H9 (cell line): ENCODE measurements around the gene DNAJA4. TPM values are rescaled to one million over a fixed set of nuclear protein-coding genes. Genes with fewer than 3 reads are reported as not detected.

Source experiments
- DNase-seq: peaks from one replicate; pipeline ENCODE4 v3.0.0-alpha.2; 2017
- H2AFZ ChIP-seq: one replicate; pipeline ENCODE4 v1.6.1; 2013; ENCODE audit warnings: mild to moderate bottlenecking, low read length, control low read depth, moderate library complexity
- H2AK5ac ChIP-seq: 2 replicates; pipeline ENCODE4 v1.6.1; 2013; ENCODE audit warnings: low read length, control low read depth, mixed read lengths; ENCODE audit not compliant: insufficient read length
- H2BK120ac ChIP-seq: one replicate; pipeline ENCODE4 v1.6.1; 2013; ENCODE audit warnings: low read depth, mild to moderate bottlenecking, low read length, control low read depth, inconsistent platforms; ENCODE audit not compliant: poor library complexity, severe bottlenecking
- H2BK12ac ChIP-seq: 2 replicates; pipeline ENCODE4 v1.6.1; 2013; ENCODE audit warnings: low read length, control low read depth, mixed read lengths, low read depth; ENCODE audit not compliant: insufficient read length
- H2BK15ac ChIP-seq: 2 replicates; pipeline ENCODE4 v1.6.1; 2013; ENCODE audit warnings: low read depth, low read length, control low read depth
- H2BK20ac ChIP-seq: one replicate; pipeline ENCODE4 v1.6.1; 2013; ENCODE audit warnings: low read depth, mild to moderate bottlenecking, low read length, control low read depth, inconsistent platforms; ENCODE audit not compliant: poor library complexity, severe bottlenecking
- H2BK5ac ChIP-seq: 2 replicates; pipeline ENCODE4 v1.6.1; 2013; ENCODE audit warnings: low read length, control low read depth, mixed read lengths; ENCODE audit not compliant: insufficient read length
- H3K14ac ChIP-seq: 2 replicates; pipeline ENCODE4 v1.6.1; 2013; ENCODE audit warnings: low read length, control low read depth; ENCODE audit not compliant: insufficient read depth
- H3K18ac ChIP-seq: 2 replicates; pipeline ENCODE4 v1.6.1; 2013; ENCODE audit warnings: low read depth, mild to moderate bottlenecking, mixed read lengths, low read length, control low read depth; ENCODE audit not compliant: insufficient read length
- H3K23ac ChIP-seq: 2 replicates; pipeline ENCODE4 v1.6.1; 2013; ENCODE audit warnings: low read length, control low read depth, mixed read lengths, low read depth; ENCODE audit not compliant: insufficient read length
- H3K23me2 ChIP-seq: 2 replicates; pipeline ENCODE4 v1.6.1; 2013; ENCODE audit warnings: low read depth, mild to moderate bottlenecking, mixed read lengths, low read length, control low read depth; ENCODE audit not compliant: insufficient read length, poor library complexity, severe bottlenecking
- H3K27ac ChIP-seq: 2 replicates; pipeline ENCODE4 v1.5.1; 2013; ENCODE audit warnings: low read length, control low read depth, mixed read lengths, low read depth; ENCODE audit not compliant: insufficient read length
- H3K27me3 ChIP-seq: 2 replicates; pipeline ENCODE4 v1.6.1; 2013; ENCODE audit warnings: low read length, control low read depth, inconsistent platforms; ENCODE audit not compliant: insufficient read depth
- H3K4ac ChIP-seq: 2 replicates; pipeline ENCODE4 v1.6.1; 2013; ENCODE audit warnings: low read depth, mild to moderate bottlenecking, control low read depth, inconsistent platforms, low read length, moderate library complexity
- H3K4me1 ChIP-seq: 2 replicates; pipeline ENCODE4 v1.6.1; 2013; ENCODE audit warnings: low read length, control low read depth, inconsistent platforms; ENCODE audit not compliant: insufficient read depth
- H3K4me2 ChIP-seq: 2 replicates; pipeline ENCODE4 v1.6.1; 2013; ENCODE audit warnings: low read length, control low read depth, mixed read lengths; ENCODE audit not compliant: insufficient read length, insufficient read depth
- H3K56ac ChIP-seq: 2 replicates; pipeline ENCODE4 v1.6.1; 2013; ENCODE audit warnings: low read depth, mild to moderate bottlenecking, mixed read lengths, low read length, control low read depth; ENCODE audit not compliant: insufficient read length
- H3K79me1 ChIP-seq: 2 replicates; pipeline ENCODE4 v1.6.1; 2013; ENCODE audit warnings: low read depth, mild to moderate bottlenecking, moderate library complexity, low read length, control low read depth, inconsistent platforms; ENCODE audit not compliant: insufficient read depth, poor library complexity, severe bottlenecking
- H3K79me2 ChIP-seq: 2 replicates; pipeline ENCODE4 v1.6.1; 2013; ENCODE audit warnings: low read length, control low read depth, inconsistent platforms; ENCODE audit not compliant: insufficient read depth
- H3K9ac ChIP-seq: 2 replicates; pipeline ENCODE4 v1.6.1; 2013; ENCODE audit warnings: low read length, control low read depth, mixed read lengths; ENCODE audit not compliant: insufficient read length; ENCODE audit errors: extremely low read depth
- H3K9me3 ChIP-seq: one replicate; pipeline ENCODE4 v1.6.1; 2013; ENCODE audit warnings: low read depth, low read length, inconsistent platforms; ENCODE audit not compliant: control insufficient read depth
- H3T11ph ChIP-seq: one replicate; pipeline ENCODE4 v1.6.1; 2013; ENCODE audit warnings: mild to moderate bottlenecking, low read length, control low read depth, inconsistent platforms
- H4K20me1 ChIP-seq: one replicate; pipeline ENCODE4 v1.6.1; 2013; ENCODE audit not compliant: control insufficient read depth, insufficient read length, insufficient read depth
- H4K5ac ChIP-seq: 2 replicates; pipeline ENCODE4 v1.6.1; 2013; ENCODE audit warnings: low read depth, mild to moderate bottlenecking, mixed read lengths, low read length, control low read depth; ENCODE audit not compliant: insufficient read length
- H4K8ac ChIP-seq: replicated peaks from 2 replicates; pipeline ENCODE4 v1.6.1; 2013; ENCODE audit warnings: low read length, control low read depth, mixed read lengths, low read depth; ENCODE audit not compliant: insufficient read length
- H4K91ac ChIP-seq: 2 replicates; pipeline ENCODE4 v1.6.1; 2013; ENCODE audit warnings: low read depth, mild to moderate bottlenecking, moderate library complexity, mixed read lengths, low read length, control low read depth; ENCODE audit not compliant: insufficient read length
- H3K27ac Mint-ChIP-seq, 3 experiments: 2 replicates in 2 of 3; 3 replicates in 1 of 3; pipeline ENCODE4 v1.8.0; 2020 to 2021; ENCODE audit warnings: mixed read lengths in 3 of 3, mild to moderate bottlenecking in 1 of 3, moderate library complexity in 1 of 3
- H3K27me3 Mint-ChIP-seq: 2 replicates; pipeline ENCODE4 v1.8.0; 2021; ENCODE audit warnings: low read depth, mild to moderate bottlenecking, moderate library complexity, mixed read lengths
- H3K36me3 Mint-ChIP-seq, 3 experiments: 2 replicates in 2 of 3; 3 replicates in 1 of 3; pipeline ENCODE4 v1.8.0; 2020 to 2021; ENCODE audit warnings: low read depth in 3 of 3, mixed read lengths in 3 of 3; ENCODE audit not compliant: insufficient read depth in 1 of 3
- H3K4me1 Mint-ChIP-seq, 2 experiments: 2 replicates each; pipeline ENCODE4 v1.8.0; 2020; ENCODE audit warnings: mixed read lengths in 2 of 2
- H3K4me3 Mint-ChIP-seq, 2 experiments: 2 replicates in 1 of 2; 3 replicates in 1 of 2; pipeline ENCODE4 v1.8.0; 2020 to 2021; ENCODE audit warnings: mild to moderate bottlenecking in 2 of 2, mixed read lengths in 2 of 2, moderate library complexity in 1 of 2
- H3K9me3 Mint-ChIP-seq, 2 experiments: 2 replicates in 1 of 2; 3 replicates in 1 of 2; pipeline ENCODE4 v1.8.0; 2020; ENCODE audit warnings: mild to moderate bottlenecking in 2 of 2, mixed read lengths in 2 of 2, moderate library complexity in 1 of 2
- WGBS: extraction: QIAGEN DNeasy Blood & Tissue Kit; methylation state at CpG from one replicate; pipeline ENCODE4 v1.1.7; 2013; ENCODE audit warnings: missing lambda C conversion rate, low lambda C conversion rate, mixed read lengths; ENCODE audit not compliant: insufficient read length; ENCODE audit errors: extremely low coverage; 5-methylcytosine and 5-hydroxymethylcytosine counted together
- total RNA-seq: library from RNA; stranded (reverse); gene quantifications from 2 replicates; pipeline ENCODE4 v1.2.1, GENCODE V29; 2021
- TF ChIP-seq, protein P1 (sequence below): fragments of 200-600 bp; sonication (generic); conservative IDR thresholded peaks from 3 replicates; pipeline ENCODE4 v1.8.0; 2021; ENCODE audit warnings: antibody characterized with exemption, mild to moderate bottlenecking

Gene DNAJA4
- total RNA-seq, 1 experiment from 2014 or later = 0.13 TPM

DNA sequence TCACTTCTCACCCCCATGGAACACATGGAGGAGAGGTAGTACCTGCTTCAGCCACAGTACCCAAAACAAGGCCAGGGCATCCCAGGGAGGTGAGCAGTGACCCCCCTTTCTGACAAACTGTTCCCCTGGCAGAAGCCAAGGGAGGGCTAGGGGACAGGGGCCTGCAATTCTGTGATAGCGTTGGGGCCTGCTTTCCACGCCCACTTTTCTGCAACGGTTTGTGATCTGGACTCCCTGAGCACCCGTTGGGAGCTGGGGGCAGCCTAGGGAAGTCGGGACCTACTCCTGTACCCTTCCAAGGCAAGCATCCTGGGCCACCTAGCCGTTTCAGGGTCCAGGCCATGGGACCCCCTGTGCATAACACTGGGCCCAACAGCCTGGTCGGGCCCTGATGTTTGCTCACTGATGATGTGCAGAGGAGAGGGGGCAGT is 996 bp upstream of the DNAJA4 start:
- H2BK120ac ChIP-seq = no peak overlapping the region
- no peak overlapping the region for H2BK15ac ChIP-seq
- no peak overlapping the region for H4K5ac ChIP-seq
- WGBS = no CpG with 5 or more reads among the region's 7 CpGs
- no peak overlapping the region for H3K56ac ChIP-seq
- no peak overlapping the region for H2BK5ac ChIP-seq
- no peak overlapping the region for H3K27ac ChIP-seq
- Mint-ChIP-seq H3K27me3 (no peaks in the 10 kb centered on the region; the same call in 1 of the 2 replicates), H3K9me3 (no peaks in the 10 kb centered on the region), H3K27ac (no peak overlapping the region), H3K36me3 (no peaks in the 10 kb centered on the region), H3K4me1 (0 out of 4 replicates have a peak, but pooled peaks cover 0 to 2% of the 10 kb centered on the region in 2 experiments), H3K4me3 (no peak overlapping the region)
- no peaks in the 10 kb centered on the region for H3K9me3 ChIP-seq
- no peak overlapping the region for H2BK12ac ChIP-seq
- no peak overlapping the region for H2BK20ac ChIP-seq
- no peak overlapping the region for H3K4me2 ChIP-seq
- no peaks in the 10 kb centered on the region for H3K27me3 ChIP-seq
- H3K79me1 ChIP-seq = no peaks in the 10 kb centered on the region
- H3K23ac ChIP-seq = no peak overlapping the region
- H3K4ac ChIP-seq = no peak overlapping the region
- no peak overlapping the region for H2AK5ac ChIP-seq
- no peak for DNase-seq
- H3K18ac ChIP-seq = no peak overlapping the region
- H3K4me1 ChIP-seq = no peaks in the 10 kb centered on the region
- H4K8ac ChIP-seq = no peak overlapping the region
- TF ChIP-seq, protein P1, sequence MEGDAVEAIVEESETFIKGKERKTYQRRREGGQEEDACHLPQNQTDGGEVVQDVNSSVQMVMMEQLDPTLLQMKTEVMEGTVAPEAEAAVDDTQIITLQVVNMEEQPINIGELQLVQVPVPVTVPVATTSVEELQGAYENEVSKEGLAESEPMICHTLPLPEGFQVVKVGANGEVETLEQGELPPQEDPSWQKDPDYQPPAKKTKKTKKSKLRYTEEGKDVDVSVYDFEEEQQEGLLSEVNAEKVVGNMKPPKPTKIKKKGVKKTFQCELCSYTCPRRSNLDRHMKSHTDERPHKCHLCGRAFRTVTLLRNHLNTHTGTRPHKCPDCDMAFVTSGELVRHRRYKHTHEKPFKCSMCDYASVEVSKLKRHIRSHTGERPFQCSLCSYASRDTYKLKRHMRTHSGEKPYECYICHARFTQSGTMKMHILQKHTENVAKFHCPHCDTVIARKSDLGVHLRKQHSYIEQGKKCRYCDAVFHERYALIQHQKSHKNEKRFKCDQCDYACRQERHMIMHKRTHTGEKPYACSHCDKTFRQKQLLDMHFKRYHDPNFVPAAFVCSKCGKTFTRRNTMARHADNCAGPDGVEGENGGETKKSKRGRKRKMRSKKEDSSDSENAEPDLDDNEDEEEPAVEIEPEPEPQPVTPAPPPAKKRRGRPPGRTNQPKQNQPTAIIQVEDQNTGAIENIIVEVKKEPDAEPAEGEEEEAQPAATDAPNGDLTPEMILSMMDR = no peak
- H3K14ac ChIP-seq = no peak overlapping the region
- no peak overlapping the region for H3T11ph ChIP-seq
- no peak overlapping the region for H3K9ac ChIP-seq
- no peaks in the 10 kb centered on the region for H4K20me1 ChIP-seq
- H3K79me2 ChIP-seq = no peaks in the 10 kb centered on the region
- H4K91ac ChIP-seq = no peak overlapping the region
- peaks cover 4% of the 10 kb centered on the region for H3K23me2 ChIP-seq
- no peak overlapping the region for H2AFZ ChIP-seq
